ENCODE data around the gene KCTD2. TPM values are rescaled to one million over a fixed set of nuclear protein-coding genes. Genes with fewer than 3 reads are reported as not detected.

Gene KCTD2
- total and polyA plus RNA-seq, 8 donors: 6.3 to 14.6 (median 8.7) TPM

- DNase-seq (no peak), ATAC-seq (no peak), FAIRE-seq (no peak)
- no peak overlapping the region for H3K4me3 ChIP-seq
- H3K4me1 ChIP-seq: peaks cover 0 to under 1% (median 0%) of the 10 kb centered on the region in 3 donors
- TF ChIP-seq CTCF (IDR thresholded peaks at IDR 0.05): no peak
- no peaks in the 10 kb centered on the region for H3K36me3 ChIP-seq
- H3K9me3 ChIP-seq: no peaks in the 10 kb centered on the region
- 83 to 91% methylated on average over 13 to 14 of the region's 14 CpGs for WGBS, 2 donors
- no peak overlapping the region for H3K27ac ChIP-seq
- no peaks in the 10 kb centered on the region for H3K27me3 ChIP-seq
- intact Hi-C loops (cut with DNase I): no loop called here
These were observed 56.9 kb downstream of the KCTD2 start for GRCh38 chr17:75103601-75104554.

- no peaks in the 10 kb centered on the region for H3K9me3 ChIP-seq
- TF ChIP-seq CTCF (IDR thresholded peaks at IDR 0.05): peak; percentile 66 to 87 (median 78)
- DNase-seq: peak in 4 of 6 donors; percentile 56 to 77 (median 73)
- H3K4me3 ChIP-seq: no peak overlapping the region
- intact Hi-C loops (cut with DNase I): no loop called here
- no peaks in the 10 kb centered on the region for H3K36me3 ChIP-seq
- H3K27me3 ChIP-seq: no peaks in the 10 kb centered on the region
- WGBS, 2 donors: 39 to 41% methylated on average over 19 to 20 of the region's 20 CpGs
- peaks cover 0 to 6% (median 5%) of the 10 kb centered on the region in 3 donors for H3K4me1 ChIP-seq
- H3K27ac ChIP-seq: no peak overlapping the region
- no peak for FAIRE-seq
- peak; percentile 66 to 75 (median 69) for ATAC-seq
These were observed 58.4 kb downstream of the KCTD2 start for GRCh38 chr17:75105126-75106080.

- Histone ChIP-seq H3K36me3 (no peaks in the 10 kb centered on the region), H3K27ac (no peak overlapping the region), H3K9me3 (no peaks in the 10 kb centered on the region), H3K27me3 (no peaks in the 10 kb centered on the region), H3K4me3 (no peak overlapping the region), H3K4me1 (peaks cover 0 to 6% (median 5%) of the 10 kb centered on the region in 3 donors)
- TF ChIP-seq CTCF (IDR thresholded peaks at IDR 0.05): no peak
- FAIRE-seq (no peak), DNase-seq (no peak), ATAC-seq (no peak)
- WGBS, 2 donors: 79 to 88% methylated on average over 2 of the region's 2 CpGs
- intact Hi-C loops (cut with DNase I): no loop called here
These were observed 61.2 kb downstream of the KCTD2 start for GRCh38 chr17:75108193-75108592.

GRCh38 chr17:75109046-75109406 lies 62.0 kb downstream of the KCTD2 start:
- Histone ChIP-seq H3K4me3 (peak overlapping the region; percentile 55 to 82 (median 62)), H3K4me1 (peaks cover 0 to 6% (median 5%) of the 10 kb centered on the region in 3 donors), H3K27ac (no peak overlapping the region), H3K27me3 (no peaks in the 10 kb centered on the region), H3K36me3 (no peaks in the 10 kb centered on the region), H3K9me3 (no peaks in the 10 kb centered on the region)
- intact Hi-C loops (cut with DNase I): no loop called here
- no peak for TF ChIP-seq CTCF (IDR thresholded peaks at IDR 0.05)
- no peak for FAIRE-seq
- no peak for DNase-seq
- 32 to 34% methylated on average over 22 of the region's 22 CpGs for WGBS, 2 donors
- no peak for ATAC-seq
